Suprapubic skin (tissue), 4 donors: ENCODE results near the gene CDHR3. TPM values are rescaled to one million over a fixed set of nuclear protein-coding genes. Genes with fewer than 3 reads are reported as not detected.
"Not testable (repeated sequence)": the region's sequence is repeated elsewhere in the genome, so short reads cannot be mapped to it uniquely, and the experiment has no call there.

Source experiments
- DNase-seq, 2 donors: peaks; one replicate each; pipeline ENCODE4 v3.0.0-alpha.2; 2019; ENCODE audit warnings: low spot score in 2 of 2
- H3K27ac ChIP-seq: fragments of 200-600 bp; sonication (generic); one replicate; pipeline ENCODE4 v1.5.1; 2019
- H3K27me3 ChIP-seq: fragments of 200-600 bp; sonication (generic); one replicate; pipeline ENCODE4 v1.5.1; 2019
- H3K36me3 ChIP-seq: fragments of 200-600 bp; sonication (generic); one replicate; pipeline ENCODE4 v1.5.1; 2019
- H3K4me1 ChIP-seq: fragments of 200-600 bp; sonication (generic); one replicate; pipeline ENCODE4 v1.5.1; 2019
- H3K4me3 ChIP-seq: fragments of 200-600 bp; sonication (generic); one replicate; pipeline ENCODE4 v1.5.1; 2019; ENCODE audit warnings: mild to moderate bottlenecking
- H3K9me3 ChIP-seq: fragments of 200-600 bp; sonication (generic); one replicate; pipeline ENCODE4 v1.5.1; 2019
- CTCF ChIP-seq, 2 donors: fragments of 200-600 bp in 1 of 2; fragments of 450-650 bp in 1 of 2; sonication (generic) in 1 of 2; IDR thresholded peaks; one replicate each; pipeline ENCODE4 v1.5.1; 2016 to 2019; ENCODE audit warnings: antibody characterized with exemption in 2 of 2, mild to moderate bottlenecking in 1 of 2, moderate library complexity in 1 of 2
- EP300 ChIP-seq: sonication (generic); formaldehyde crosslinking; IDR thresholded peaks from one replicate; pipeline ENCODE4 v1.6.1; 2017; ENCODE audit warnings: antibody characterized with exemption
- POLR2A ChIP-seq, 2 donors: fragments of 450-650 bp; IDR thresholded peaks; one replicate each; pipeline ENCODE4 v1.6.1; 2017; ENCODE audit warnings: antibody characterized with exemption in 2 of 2, mild to moderate bottlenecking in 2 of 2, moderate library complexity in 2 of 2
- POLR2AphosphoS5 ChIP-seq, 3 donors: sonication (generic); formaldehyde crosslinking; IDR thresholded peaks; one replicate each; pipeline ENCODE4 v1.6.1; 2017; ENCODE audit warnings: antibody characterized with exemption in 3 of 3
- WGBS: methylation state at CpG from one replicate; pipeline ENCODE4 v1.1.5; 2018; 5-methylcytosine and 5-hydroxymethylcytosine counted together
- total RNA-seq, 4 donors: library from RNA; depleted of rRNA; stranded (reverse); fragments of >200 nt; gene quantifications; one replicate each; pipeline ENCODE4 v1.1.0, GENCODE V29; 2016

CDHR3 gene
- total RNA-seq, 4 donors from 2014 or later = 1.3 to 6.5 (median 2.7) TPM

- Histone ChIP-seq H3K4me1 (no peaks in the 10 kb centered on the region), H3K4me3 (no peak overlapping the region), H3K27ac (no peak overlapping the region), H3K27me3 (no peaks in the 10 kb centered on the region), H3K9me3 (no peaks in the 10 kb centered on the region), H3K36me3 (no peaks in the 10 kb centered on the region)
- 77% methylated on average over 4 of the region's 4 CpGs for WGBS
- TF ChIP-seq CTCF (IDR thresholded peaks at IDR 0.05) = no peak
- TF ChIP-seq EP300 = no peak
- TF ChIP-seq POLR2AphosphoS5 (IDR thresholded peaks at IDR 0.05) = no peak
- no peak for TF ChIP-seq POLR2A (IDR thresholded peaks at IDR 0.05)
- DNase-seq = no peak
These were observed 13.8 kb downstream of the CDHR3 start for GRCh38 chr7:105976868-105977267.

- H3K36me3 ChIP-seq = no peaks in the 10 kb centered on the region
- H3K4me1 ChIP-seq = no peaks in the 10 kb centered on the region
- no peak for DNase-seq
- no peak overlapping the region for H3K4me3 ChIP-seq
- TF ChIP-seq POLR2A (IDR thresholded peaks at IDR 0.05) (no peak), EP300 (no peak)
- no peaks in the 10 kb centered on the region for H3K27me3 ChIP-seq
- WGBS = 83% methylated on average over 3 of the region's 3 CpGs
- H3K27ac ChIP-seq = no peak overlapping the region
- no peaks in the 10 kb centered on the region for H3K9me3 ChIP-seq
These were observed 15.0 kb downstream of the CDHR3 start for GRCh38 chr7:105978035-105978434.

- DNase-seq = no peak
These were observed 15.9 kb downstream of the CDHR3 start for GRCh38 chr7:105978974-105979373.

GRCh38 chr7:105979405-105979804 lies 16.3 kb downstream of the CDHR3 start:
- DNase-seq = no peak
- TF ChIP-seq CTCF (IDR thresholded peaks at IDR 0.05) = no peak
- no peak for TF ChIP-seq POLR2AphosphoS5 (IDR thresholded peaks at IDR 0.05)
- no peak for TF ChIP-seq EP300
- TF ChIP-seq POLR2A (IDR thresholded peaks at IDR 0.05) = no peak
- Histone ChIP-seq H3K36me3 (no peaks in the 10 kb centered on the region), H3K4me3 (no peak overlapping the region), H3K4me1 (no peaks in the 10 kb centered on the region), H3K27ac (no peak overlapping the region), H3K9me3 (no peaks in the 10 kb centered on the region), H3K27me3 (no peaks in the 10 kb centered on the region)
- WGBS = 96% methylated on average over 2 of the region's 2 CpGs

More at GRCh38 chr7:105978974-105979373, 15.9 kb downstream of the CDHR3 start:
- Histone ChIP-seq H3K36me3 (no peaks in the 10 kb centered on the region), H3K27ac (no peak overlapping the region), H3K9me3 (no peaks in the 10 kb centered on the region), H3K27me3 (no peaks in the 10 kb centered on the region), H3K4me3 (no peak overlapping the region), H3K4me1 (no peaks in the 10 kb centered on the region)
- WGBS = 97% methylated on average over 2 of the region's 2 CpGs
- TF ChIP-seq POLR2AphosphoS5 (IDR thresholded peaks at IDR 0.05) (no peak), CTCF (IDR thresholded peaks at IDR 0.05) (no peak)

- no peak overlapping the region for H3K4me3 ChIP-seq
- H3K36me3 ChIP-seq = no peaks in the 10 kb centered on the region
- no peaks in the 10 kb centered on the region for H3K4me1 ChIP-seq
- H3K9me3 ChIP-seq = no peaks in the 10 kb centered on the region
- H3K27me3 ChIP-seq = no peaks in the 10 kb centered on the region
- TF ChIP-seq CTCF (IDR thresholded peaks at IDR 0.05) (no peak), POLR2AphosphoS5 (IDR thresholded peaks at IDR 0.05) (no peak), POLR2A (IDR thresholded peaks at IDR 0.05) (no peak), EP300 (no peak)
- no peak for DNase-seq
- WGBS = 66% methylated on average over 3 of the region's 3 CpGs
- H3K27ac ChIP-seq = no peak overlapping the region
These were observed 17.8 kb downstream of the CDHR3 start for GRCh38 chr7:105980645-105981396.

- Histone ChIP-seq H3K36me3 (no peaks in the 10 kb centered on the region), H3K4me3 (no peak overlapping the region), H3K27ac (no peak overlapping the region), H3K4me1 (no peaks in the 10 kb centered on the region), H3K9me3 (no peaks in the 10 kb centered on the region), H3K27me3 (no peaks in the 10 kb centered on the region)
- WGBS = 90% methylated on average over 2 of the region's 2 CpGs
- TF ChIP-seq CTCF (IDR thresholded peaks at IDR 0.05) (no peak), POLR2A (IDR thresholded peaks at IDR 0.05) (no peak), EP300 (no peak), POLR2AphosphoS5 (IDR thresholded peaks at IDR 0.05) (no peak)
- DNase-seq = no peak
These were observed 19.3 kb downstream of the CDHR3 start for GRCh38 chr7:105982388-105982787.

GRCh38 chr7:105984808-105985207 lies 21.7 kb downstream of the CDHR3 start:
- not testable (repeated sequence) for H3K4me1 ChIP-seq, H3K4me3 ChIP-seq, H3K27ac ChIP-seq, H3K9me3 ChIP-seq, DNase-seq, H3K36me3 ChIP-seq, H3K27me3 ChIP-seq
- 98% methylated on average over 6 of the region's 6 CpGs for WGBS
